ENCODE results near the gene SV2B.
A peak's percentile ranks its signal among the peaks of the same experiment; 100 is the strongest.

Gene SV2B

DNA sequence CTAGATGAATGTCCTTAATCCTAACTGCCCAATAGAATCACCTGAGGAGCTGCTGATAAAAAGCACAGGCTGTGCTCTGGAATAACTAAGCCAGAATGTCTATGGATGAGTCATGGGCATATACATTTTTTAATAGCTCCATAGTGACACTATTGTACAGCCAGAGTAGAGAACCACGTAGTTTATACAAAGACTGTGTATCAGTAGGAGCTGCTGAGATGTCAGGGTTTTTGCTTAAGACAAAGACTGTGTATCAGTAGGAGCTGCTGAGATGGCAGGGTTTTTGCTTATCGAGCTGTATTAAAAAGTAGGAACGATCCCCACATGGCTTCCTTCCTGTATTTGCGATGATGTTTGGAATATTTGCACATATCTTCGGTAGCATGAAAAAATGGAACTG is 137.4 kb downstream of the SV2B start:
- no peak for DNase-seq

DNA sequence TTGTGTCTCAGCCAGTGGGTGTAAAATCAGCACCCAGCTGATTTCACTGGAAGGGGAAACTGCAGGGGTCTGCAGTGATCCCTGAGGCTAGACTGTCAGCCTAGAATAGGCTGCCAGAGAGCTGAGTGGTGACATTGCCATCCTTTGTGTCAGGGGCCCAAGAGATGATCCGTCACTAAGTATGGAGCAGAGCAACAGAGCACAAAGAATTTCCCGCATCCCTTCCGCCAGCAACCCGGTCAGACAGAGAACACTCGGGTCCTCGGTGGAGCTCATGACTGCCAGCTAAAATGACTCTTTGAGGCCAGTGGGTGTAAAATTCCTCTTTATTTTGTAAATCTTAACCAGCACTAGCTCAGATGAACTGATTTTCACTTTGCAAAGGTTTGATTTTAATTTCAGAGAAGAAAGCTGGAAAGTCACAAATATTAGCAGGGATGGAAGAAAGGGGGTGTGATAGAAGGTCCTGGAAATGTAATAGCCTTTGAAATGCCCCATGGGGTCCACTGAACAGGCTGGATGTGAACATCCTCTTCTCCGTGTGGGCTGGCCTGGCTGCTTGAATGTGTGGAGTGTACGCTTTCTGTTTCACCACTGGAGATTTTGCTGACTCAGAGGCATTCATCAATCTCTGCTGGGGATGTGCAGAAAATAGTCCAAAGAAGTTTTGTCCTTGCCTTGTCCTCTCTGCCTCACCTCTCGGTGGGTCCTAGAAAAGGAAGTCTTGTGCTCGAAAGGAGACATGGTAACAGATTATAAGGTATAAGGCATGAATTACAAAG is 138.8 kb downstream of the SV2B start:
- DNase-seq: no peak

DNA sequence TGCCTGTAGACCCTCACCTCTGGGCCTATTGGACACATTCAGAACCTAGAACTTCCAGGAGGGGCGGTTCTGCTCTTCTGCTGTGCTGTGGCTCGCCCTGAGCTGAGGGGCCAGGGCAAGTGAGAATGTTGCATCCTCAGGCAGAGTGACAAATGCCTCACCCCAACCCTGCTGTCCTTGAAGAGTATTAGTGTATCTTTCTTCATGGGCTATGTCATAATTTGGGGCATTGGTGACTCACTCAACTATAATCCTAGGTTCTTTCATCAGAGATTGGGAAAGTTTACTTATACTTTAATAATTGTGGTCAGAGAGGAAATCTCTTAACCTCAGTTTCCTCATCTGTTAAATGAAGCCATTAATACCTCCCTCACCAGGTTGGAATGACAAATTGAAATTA is 143.8 kb downstream of the SV2B start:
- DNase-seq: no peak

DNA sequence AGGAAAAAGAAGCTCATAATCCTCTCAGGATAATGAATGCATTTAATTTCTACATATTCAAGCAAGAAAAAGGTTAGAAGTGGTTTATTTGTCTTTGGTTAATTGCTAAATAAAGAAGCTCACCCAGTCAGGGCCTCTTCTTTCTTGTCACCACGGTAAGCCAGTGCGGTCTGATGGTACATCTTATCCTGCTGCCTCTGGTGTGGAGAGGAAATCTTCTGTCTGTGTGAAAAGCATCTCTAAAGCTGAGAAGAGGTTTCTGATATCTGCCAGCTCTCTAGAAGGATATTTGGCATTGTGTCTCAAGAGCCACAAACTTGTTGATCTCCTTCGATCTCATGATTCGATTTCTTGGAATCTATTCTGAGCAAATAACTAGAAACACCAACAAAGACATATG is 144.9 kb downstream of the SV2B start:
- DNase-seq: no peak

DNA sequence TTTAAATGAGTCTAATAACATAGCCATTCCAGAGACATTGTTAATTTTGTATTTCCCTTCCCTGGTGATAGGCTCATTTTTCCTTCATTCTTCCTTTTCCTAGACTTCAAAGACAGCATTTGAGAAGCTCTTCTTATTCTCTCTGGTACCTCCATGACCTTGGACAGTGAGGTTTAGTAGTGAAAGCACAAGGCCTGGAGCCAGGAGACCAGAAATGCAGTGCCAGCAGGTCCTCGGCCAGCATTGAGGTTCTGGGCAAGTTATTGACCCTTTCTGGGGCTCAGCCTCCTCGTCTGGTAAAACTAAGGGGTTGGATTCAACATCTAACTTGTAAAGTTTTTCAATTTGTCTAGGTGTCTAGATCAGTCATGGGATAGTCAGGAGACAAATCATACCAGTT is 146.9 kb downstream of the SV2B start:
- no peak for DNase-seq

DNA sequence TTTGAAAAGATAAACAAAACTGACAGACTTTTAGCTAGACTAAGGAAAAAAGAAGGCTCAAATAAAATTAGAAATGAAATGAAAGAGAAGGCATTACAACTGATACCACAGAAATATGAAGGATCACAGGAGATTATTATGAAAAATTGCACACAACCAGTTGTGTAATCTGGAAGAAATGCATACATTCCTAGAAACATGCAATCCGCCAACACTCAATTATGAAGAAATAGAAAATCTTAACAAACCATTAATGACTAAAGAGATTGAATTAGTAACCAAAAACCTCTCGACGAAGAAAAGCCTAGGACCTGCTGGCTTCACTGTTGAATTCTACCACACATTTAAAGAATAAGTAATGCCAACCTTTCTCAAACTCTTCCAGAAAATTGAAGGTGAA is 149.5 kb downstream of the SV2B start:
- DNase-seq: no peak

DNA sequence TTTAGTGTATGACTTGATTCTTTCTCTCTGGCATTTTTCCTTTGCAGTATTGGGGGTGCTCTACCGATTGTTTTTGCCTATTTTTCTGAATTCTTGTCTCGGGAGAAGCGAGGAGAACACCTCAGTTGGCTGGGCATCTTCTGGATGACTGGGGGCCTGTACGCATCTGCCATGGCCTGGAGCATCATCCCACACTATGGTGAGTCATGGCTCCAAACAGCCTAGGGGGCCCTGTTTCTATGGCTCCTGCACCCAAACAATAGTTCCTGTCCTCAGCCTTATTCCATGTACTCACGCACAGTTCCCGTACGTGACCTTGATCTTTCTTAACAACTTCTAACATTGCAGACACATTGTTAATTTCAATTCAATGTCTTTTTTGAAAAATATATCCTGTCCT is 152.3 kb downstream of the SV2B start:
- no peak for DNase-seq

DNA sequence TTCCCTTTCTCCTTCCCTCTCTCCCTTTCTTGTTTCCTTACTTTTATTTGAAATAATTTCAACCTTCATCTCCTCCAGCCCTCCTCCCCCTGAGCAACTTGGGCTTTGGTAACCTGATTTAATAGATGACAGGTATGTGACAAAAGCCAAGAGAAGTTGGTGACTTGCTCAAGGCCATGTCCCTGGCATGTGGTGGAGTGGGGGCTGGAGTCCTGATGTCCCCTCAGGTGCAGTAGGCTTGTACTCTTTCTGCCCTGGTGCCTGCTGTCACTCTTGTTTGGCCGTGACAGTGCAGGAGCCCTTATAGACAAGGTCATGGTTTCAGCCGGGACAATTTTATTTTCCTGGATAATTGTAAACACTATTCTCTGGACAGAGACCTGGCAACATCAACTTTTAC is 152.7 kb downstream of the SV2B start:
- DNase-seq: no peak

DNA sequence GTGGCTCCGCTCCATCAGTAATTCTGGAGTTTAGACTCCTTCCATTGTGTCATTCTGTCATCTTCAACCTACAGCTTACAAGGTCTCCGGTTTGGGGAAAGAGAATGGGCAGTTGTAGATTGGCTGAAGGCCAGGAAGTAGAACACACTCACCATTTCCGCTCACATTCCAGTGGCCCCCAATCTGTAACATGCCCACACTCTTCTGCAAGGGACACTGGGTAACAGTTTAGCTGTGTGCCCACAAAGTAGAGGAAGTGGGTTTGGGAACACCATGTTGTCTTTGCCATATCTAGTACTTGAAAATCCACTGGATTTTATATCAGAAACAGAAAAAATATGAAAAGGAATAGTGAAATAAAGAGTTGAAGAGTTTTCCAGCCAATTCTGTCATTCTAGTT is 153.5 kb downstream of the SV2B start:
- no peak for DNase-seq

DNA sequence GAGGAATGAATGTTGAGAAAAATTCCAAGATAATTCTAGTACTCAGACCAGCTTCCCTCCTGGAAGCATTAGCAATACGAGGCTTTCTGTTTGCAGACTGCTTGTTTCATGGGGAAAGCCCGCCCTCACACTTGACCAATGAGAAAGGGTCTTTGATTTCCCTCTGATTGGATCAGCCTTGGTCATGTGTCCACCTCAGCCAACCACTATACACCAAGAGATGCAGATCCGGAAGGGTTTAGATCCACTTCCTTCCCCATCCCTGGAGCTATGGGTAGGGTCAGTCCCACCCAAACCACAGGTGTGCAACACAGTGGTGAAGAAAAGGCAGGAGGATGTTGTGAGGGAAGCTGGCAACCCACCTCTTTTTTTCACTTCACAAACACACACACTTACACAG is 154.7 kb downstream of the SV2B start:
- DNase-seq: no peak

DNA sequence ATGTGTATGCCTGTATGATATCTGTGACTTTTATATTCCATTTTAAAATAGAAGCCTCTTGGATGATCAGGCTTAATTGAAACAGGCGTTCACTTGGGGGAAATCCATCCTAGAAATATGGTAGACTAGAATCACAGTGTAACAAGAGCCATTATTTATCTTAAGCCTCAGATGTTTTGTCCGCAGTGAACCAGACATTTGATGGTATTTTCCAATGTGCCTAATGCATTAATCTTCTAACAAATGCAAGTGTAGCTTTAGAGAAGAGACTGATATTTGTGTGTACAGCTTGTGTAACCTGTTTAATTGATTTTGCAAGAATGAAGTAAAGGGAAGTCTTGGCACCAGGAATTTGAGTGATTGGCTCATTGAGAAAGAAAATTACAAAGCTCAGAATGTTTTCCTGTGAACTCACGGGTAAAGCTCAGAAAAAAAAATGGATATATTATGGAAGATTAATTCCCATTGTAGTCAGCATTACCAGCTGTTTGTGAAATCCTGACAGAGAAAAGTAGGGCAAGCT is 155.7 kb downstream of the SV2B start:
- no peak for DNase-seq

DNA sequence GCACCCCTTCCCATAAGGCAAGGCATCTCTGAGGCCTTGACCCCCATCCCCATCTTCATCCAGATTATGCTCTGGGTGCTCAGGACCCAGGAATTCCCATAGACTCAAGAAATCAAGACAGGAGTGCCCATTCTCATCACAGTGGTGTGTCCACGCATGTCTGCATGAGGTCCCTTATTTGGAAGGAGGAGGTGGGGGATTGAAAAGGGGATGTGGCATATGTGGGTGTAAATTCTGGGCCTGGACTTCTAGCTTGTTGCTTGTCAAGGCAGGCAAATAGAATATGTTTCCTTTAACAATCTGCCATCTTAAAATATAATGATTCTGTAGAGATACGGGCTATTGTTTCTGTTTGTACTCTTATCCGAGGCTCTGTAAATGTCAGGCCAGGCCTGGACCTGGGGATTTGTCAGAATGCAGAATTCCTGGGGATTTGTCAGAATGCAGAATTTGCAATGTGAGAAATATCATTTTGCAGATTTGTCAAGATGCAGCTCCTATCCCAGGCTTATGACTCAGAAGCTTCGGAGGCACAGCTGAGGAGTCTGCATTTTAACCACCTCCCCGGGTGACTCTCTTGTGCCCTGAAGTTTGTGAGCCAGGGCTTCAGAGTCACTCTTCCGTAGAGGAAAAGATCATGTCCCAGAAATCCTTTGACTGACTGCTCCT is 157.8 kb downstream of the SV2B start:
- no peak for DNase-seq

DNA sequence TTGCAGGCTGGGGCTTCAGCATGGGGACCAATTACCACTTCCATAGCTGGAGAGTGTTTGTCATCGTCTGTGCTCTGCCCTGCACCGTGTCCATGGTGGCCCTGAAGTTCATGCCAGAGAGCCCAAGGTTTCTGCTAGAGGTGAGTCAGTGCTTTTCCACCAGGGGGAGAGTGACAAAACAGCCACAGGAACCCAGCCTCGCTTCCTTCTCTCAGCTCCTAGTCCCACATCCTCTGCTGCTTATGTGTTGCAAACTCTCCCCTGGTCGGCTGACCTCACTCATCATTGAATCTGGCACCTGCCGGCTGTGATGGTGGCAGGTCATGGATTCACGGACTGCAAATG is 158.3 kb downstream of the SV2B start:
- no peak for DNase-seq

DNA sequence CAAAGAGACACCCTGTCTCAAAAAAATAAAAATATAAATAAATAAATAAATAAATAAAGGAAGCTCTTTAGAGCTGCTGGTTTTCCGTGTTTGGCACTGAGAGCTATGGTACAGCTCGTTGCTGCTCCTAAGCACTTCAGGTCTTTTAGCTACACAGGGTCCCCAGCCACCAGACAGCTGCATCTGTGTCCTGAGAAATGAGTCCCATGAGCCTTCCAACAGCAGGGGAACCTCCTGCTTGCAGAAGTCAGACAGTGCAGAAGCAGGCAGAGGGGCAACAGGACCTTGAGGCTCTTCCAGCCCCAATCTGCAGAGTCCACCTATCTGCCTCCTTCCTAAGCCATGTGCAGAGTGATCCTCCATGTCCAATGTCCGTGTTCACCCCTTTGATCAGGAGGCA is 159.0 kb downstream of the SV2B start:
- no peak for DNase-seq

DNA sequence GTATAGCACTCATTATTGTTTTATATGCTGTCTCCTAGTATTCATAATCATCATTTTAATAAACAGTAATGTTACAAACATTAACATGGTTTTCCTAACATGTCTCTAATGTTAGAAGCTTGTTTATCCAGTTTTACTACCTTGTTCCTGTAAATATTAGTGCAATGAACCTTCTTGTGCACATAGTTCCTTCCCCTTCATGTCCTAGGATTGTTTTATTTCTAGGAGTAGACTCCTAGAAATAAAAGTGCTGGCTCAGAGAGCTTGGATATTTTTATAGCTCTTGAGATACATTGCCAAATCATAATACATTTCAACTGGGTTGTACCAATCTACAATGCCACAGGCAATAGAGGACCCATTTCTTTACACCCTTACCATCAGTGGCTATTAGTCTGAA is 161.3 kb downstream of the SV2B start:
- DNase-seq: no peak

DNA sequence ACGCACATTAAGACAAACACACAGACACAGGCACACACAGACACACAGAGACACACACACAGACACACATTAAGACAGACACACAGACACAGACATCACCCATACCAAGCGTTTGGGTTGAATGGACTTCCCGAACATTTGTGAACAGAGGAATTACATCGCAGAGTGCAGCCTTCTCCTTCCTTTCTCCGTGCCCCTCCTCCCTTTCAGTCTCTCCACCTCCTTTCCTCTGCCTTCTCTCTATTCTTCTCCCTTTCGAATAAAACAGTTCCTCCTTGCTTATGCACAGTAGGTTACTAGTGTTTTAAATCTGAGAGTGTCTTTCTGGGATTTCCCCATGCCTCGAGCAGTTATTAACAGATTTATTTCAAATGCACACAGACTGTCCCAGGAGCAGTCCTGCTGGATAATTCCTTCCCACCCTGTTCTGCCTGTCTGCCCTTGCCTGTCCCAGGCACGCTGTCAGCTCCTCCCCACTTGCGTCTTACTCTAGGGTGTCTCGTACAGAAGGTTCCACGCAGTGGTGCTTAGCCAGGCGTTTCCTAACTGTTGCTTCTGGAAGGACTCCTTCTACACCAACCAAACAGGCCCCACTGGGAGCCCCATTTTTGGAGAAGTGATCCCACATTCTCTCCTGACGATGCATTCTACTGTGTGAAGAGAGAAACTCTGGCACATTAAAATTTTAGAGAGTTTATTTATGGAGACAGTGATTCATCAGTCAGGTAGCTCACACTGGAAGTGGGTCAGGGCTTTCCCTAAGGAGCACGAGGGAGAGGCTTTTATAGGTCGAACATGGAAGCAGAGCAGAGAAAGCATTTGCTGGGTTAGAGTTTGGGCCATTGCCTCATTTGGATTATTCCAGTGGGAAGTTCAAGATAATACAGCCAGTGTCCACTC is 163.8 kb downstream of the SV2B start:
- DNase-seq: peak; percentile 61

DNA sequence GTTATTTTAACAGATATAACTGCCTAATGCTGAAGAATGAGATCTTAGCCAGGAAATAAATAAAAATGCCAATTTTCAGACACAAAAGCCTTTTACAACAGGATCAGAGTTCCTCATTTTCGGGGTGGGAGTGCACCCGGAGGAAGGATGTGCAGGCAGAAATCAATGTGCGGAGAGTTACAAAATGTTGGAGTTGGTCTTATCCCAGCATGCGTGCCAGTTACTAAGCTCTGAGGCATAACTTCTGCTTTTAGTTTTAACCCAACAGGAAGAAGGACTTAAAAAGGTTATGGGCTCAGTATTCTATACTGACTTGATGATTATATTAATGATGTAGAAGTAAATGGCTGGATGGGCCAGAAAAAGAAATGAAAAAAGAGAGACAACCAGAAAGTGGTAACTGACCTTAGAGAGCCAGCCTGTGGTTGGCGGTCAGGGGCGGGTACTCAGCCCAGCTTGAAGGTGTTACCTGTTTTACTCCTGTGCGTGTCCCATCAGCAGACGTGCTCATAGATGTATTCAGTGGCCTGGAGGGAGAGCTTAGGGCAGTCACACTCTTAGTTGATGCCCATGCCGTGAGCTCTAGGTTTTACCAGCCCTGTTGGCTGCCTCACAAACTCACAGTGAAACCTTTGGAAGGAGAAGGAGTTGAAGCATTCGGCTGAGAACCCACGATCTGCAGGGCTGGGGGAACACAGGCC is 164.7 kb downstream of the SV2B start:
- DNase-seq: no peak

DNA sequence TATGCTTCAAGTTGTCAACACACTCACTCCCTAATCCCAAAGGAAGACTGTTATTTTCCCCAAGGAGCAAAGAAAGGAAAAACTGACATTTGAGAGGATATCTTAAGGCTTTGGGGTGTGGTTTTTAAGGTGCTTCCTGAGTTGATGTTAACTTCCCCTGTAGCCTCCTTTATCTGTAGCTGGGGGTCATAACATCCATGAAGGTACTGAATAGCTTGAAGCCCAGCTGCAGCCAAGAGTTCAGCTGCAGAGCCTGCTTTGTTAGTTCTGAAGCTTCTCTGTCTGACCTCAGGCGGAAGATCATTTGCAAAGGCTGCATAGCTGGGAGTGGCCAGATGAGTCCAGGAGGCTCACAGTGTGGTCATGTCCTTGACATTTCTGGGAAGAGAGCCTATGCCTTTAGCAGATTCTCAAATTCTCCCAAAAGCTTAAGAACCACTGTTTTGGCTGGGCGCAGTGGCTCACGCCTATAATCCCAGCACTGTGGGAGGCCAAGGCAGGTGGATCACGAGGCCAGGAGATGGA is 165.4 kb downstream of the SV2B start:
- DNase-seq: no peak

DNA sequence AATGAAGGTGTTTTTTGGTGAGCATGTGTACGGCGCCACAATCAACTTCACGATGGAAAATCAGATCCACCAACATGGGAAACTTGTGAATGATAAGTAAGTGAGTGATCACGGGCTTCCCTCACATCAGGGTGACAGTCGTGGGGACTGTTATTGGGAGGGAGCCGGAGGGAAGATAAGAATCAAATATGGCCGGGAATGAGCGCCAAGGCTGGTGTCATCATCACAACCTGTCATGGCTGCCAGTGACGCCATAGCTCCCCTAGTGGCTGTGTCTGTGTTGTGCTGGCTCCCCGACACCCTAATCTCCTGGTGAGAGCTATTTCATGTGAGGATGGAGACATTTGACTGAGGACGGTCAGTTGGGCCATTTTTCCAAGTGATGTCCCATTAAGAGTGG is 168.5 kb downstream of the SV2B start:
- DNase-seq: no peak

DNA sequence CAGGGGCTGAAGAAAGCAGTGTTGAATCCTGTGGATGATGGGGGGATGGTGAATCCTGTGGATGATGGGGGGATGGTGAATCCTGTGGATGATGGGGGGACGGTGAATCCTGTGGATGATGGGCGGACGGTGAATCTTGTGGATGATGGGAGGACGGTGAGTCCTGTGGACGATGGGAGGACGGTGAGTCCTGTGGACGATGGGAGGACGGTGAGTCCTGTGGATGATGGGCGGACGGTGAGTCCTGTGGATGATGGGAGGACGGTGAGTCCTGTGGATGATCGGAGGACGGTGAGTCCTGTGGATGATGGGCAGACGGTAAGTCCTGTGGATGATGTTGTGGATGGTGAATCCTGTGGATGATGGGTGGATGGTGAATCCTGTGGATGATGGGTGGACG is 170.7 kb downstream of the SV2B start:
- no peak for DNase-seq

DNA sequence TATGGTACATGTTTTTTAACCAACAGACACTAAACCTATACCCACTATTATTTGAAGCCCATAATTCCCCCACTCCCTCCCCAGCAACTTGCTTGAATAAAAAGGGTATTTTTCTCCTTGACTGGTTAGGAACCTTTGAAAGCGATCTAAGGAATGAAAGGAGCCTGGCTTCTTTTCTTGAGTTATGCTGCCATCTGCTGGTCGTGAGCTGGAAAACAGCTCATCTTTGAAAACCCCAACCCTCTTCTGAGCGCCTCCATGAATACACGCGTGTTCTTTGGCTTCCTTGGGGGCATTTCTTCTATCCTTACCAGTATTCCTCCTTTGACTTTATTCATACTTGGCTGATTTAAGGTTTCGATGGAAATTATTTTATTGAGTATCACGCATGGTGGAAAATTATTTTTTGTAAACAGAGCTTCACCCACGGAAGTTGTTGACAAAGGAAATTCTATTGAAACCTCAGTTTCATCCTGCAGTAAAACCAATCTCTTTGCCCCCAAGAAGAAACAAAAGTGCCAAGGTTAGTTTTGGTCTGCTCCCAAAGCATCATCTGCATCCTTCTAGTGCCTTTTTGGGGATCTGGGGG is 171.6 kb downstream of the SV2B start:
- DNase-seq: peak; percentile 61

DNA sequence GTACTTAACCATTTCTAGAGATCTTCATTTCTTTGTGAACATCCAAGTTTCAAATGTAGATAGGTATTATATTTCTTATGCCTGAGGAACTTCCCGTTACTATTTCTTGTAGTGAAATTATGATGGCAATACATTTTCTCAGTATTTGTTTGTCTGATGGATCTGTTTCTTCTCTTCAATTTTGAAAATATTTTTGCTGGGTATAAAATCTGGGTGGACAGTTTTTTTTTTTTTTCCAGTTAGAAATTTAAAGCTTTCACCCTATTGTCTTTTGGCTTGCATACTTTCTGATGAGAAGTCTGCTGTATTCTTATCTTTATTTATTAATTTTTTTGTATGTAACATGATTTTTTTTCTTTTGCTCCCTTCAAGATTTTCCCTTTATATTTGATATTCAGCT is 175.8 kb downstream of the SV2B start:
- DNase-seq: no peak
